Measurements from ENCODE around the gene ITGB6.

Gene ITGB6

GRCh38 chr2:160169988-160170387, 30.1 kb downstream of the ITGB6 start:
- no peak overlapping the region for H3K4me3 ChIP-seq (replicated peaks; ENCODE audit: low read depth, low read length)
- no peak for TF ChIP-seq CTCF (IDR thresholded peaks at IDR 0.05; ENCODE audit: low read length, missing control alignments)
- no peak for DNase-seq (ENCODE audit: low read depth)

GRCh38 chr2:160169471-160169870, 30.6 kb downstream of the ITGB6 start:
- H3K4me3 ChIP-seq (replicated peaks; ENCODE audit: low read depth, low read length) = no peak overlapping the region
- DNase-seq (ENCODE audit: low read depth) = no peak
- TF ChIP-seq CTCF (IDR thresholded peaks at IDR 0.05; ENCODE audit: low read length, missing control alignments) = no peak

- DNase-seq (ENCODE audit: low read depth) = no peak
- TF ChIP-seq CTCF (IDR thresholded peaks at IDR 0.05; ENCODE audit: low read length, missing control alignments) = no peak
- H3K4me3 ChIP-seq (replicated peaks; ENCODE audit: low read depth, low read length) = no peak overlapping the region
These were observed 31.2 kb downstream of the ITGB6 start for GRCh38 chr2:160168878-160169277.

- no peak overlapping the region for H3K4me3 ChIP-seq (replicated peaks; ENCODE audit: low read depth, low read length)
- no peak for DNase-seq (ENCODE audit: low read depth)
- TF ChIP-seq CTCF (IDR thresholded peaks at IDR 0.05; ENCODE audit: low read length, missing control alignments) = no peak
These were observed 32.9 kb downstream of the ITGB6 start for GRCh38 chr2:160167089-160167740.

- DNase-seq (ENCODE audit: low read depth) = no peak
- no peak for TF ChIP-seq CTCF (IDR thresholded peaks at IDR 0.05; ENCODE audit: low read length, missing control alignments)
- no peak overlapping the region for H3K4me3 ChIP-seq (replicated peaks; ENCODE audit: low read depth, low read length)
These were observed 34.1 kb downstream of the ITGB6 start for GRCh38 chr2:160165996-160166395.

GRCh38 chr2:160165081-160165480, 35.0 kb downstream of the ITGB6 start:
- TF ChIP-seq CTCF (IDR thresholded peaks at IDR 0.05; ENCODE audit: low read length, missing control alignments) = no peak
- no peak for DNase-seq (ENCODE audit: low read depth)
- H3K4me3 ChIP-seq (replicated peaks; ENCODE audit: low read depth, low read length) = no peak overlapping the region

Data from fibroblast of pulmonary artery (primary cell).